HT-29 (cell line): ENCODE data around the gene RNGTT. TPM values are rescaled to one million over a fixed set of nuclear protein-coding genes. Genes with fewer than 3 reads are reported as not detected.

Experiments
- DNase-seq: peaks from one replicate; pipeline ENCODE4 v3.0.0-alpha.2; 2015; ENCODE audit warnings: low spot score
- total RNA-seq: library from RNA; depleted of rRNA; stranded (reverse); fragments of >200 nt; shearing (Covaris generic); gene quantifications from 2 replicates; pipeline ENCODE4 v1.2.3, GENCODE V29; 2014

Gene RNGTT
- total RNA-seq, 1 experiment from 2014 or later = 12.9 TPM

DNA sequence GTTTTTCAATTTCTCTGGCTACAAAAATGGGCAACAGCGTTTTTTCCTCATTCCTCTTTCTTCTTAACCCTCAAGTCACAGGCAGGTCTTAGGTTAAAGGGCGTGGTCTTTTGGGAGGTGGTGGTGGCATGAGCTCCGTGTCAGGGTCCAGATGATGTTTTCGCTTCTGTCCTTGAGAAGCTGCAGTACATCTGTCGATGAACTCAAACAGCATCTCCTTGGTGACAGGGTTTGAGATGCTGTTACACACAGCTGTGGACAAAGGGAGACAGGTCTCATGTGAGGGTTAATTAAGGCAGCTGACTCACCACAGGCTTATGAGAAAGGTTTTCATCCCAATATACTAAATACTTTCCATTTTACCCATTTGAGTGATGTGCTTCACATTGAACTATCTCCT is 350.8 kb downstream of the RNGTT start:
- no peak for DNase-seq

DNA sequence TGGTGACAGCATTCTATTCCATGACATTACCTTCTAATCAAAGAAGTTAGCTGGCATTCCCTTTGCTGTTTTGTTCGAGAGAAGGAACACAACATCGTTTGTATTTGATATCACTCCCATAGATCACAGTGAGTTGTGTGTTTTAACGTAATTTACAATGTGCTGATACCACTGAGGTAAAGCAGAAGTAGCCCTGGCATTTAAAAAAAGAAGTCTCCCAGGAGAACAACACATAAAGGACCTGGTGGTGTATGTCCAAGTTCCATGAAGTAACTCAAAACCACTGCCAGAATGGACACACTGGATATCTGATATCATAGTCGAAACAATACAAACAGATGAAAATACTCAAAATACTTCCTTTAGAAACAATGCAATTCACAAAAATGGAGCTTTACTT is 351.7 kb downstream of the RNGTT start:
- DNase-seq = no peak

DNA sequence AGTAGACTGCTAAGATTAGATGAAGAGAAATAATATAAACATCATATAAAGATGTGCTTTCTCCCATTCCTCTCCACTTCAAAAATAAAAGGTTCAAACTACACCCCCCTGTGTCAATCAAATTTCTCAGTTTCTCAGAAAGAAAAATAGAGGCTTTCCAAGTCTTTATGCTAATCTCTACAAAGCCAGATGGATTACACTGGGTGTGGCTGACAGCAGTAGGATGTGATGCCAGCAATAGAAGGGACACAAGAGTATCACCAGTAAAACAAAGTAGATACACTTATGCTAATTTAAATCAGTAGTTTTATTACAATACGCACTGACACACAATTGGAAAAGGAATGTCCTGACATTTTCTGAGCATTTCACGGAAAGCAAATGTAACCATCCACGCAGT is 353.4 kb downstream of the RNGTT start:
- DNase-seq = no peak

DNA sequence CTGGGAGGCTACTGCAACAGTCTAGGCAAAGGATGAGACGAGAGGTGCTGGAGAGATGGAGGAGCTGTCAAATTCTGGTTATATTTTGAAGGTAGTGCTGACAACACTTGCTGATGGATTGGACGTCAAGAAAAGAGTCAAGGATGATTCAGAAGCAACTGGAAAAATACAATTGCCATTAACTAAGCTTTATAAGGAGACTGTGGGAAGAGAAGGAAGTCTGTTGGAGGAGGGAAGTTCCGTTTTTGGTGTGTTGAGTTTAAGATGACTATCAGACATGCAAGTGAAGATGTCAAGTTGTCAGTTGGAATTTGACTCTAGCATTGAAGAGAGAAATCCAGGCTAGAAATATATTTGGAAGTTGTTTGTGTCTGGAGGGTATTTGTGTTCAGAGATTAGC is 358.1 kb downstream of the RNGTT start:
- no peak for DNase-seq

DNA sequence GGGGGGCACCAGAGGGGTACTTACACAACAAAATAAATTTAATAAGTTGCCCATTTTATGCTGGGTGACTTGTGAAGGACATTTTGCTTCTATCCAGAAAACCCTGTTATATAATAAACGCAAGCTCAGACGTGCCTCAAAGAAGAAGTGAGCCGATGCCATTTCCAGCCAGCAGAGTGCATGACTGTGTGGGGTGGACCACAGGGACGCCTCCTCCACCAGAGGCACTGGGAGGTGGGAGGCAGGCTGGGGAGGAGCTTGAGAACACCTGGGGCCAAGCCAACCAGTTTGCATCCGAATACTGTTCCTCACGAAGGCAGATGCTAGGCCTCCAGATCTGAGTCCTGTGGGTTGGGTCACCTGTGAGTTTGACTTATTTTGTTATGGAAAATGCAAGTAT is 363.8 kb downstream of the RNGTT start:
- DNase-seq = peak; percentile 2

DNA sequence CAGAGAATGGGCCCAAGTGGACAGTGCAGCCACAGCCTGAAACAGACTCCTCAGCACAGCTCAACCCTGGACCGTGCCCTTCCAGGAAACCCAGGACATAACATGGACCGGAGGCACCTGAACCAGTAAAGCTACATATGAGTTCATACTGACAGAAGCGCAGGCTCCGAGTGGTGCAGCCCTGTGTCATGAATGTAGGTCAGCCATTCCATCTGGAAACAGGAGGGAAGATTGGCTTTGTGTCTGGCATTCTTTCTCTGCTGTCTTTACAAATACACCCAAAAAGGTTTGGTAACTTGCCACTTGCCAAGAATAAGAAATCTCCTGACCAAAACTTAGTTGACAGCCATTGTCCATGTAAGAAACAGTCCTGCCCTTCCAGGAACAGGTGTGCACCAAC is 366.6 kb downstream of the RNGTT start:
- DNase-seq = no peak

DNA sequence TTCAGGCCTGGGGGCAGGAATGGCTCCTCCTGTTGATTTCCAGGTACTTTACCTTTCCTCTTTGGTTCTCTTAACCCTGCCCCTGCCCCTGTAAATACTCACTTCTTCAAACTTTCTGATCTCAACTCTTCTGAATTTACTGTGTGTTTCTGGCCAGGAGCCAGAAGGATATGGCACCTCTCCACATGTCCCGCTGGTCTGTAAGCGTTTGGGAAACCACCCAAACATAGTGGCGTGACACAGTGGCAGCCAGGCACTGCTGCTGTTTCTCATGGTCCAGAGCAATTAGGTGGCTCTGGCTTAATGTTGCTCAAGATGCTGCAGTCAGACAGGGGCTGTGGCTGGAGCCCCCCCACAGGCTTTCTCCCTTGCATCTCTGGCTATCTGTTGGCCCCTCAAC is 374.5 kb downstream of the RNGTT start:
- no peak for DNase-seq

DNA sequence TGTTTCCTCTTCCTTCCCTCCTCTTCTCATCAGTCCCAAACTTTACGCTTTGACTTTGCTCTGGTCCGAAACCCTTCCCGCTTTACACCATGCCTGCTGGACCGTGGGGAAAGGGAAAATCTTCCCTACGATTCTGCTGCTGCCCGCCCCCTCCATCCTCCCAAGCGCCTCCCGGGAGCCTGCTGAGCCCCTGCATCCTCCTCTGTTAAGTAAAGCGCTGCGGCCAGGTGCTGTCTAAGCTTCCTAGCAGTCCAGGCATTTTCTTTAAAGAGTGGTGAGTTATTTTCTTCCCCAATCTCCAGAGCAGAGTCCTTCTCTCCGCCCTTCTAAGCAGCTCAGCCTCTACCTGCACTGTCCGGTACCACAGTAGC is 376.3 kb downstream of the RNGTT start:
- DNase-seq = no peak

DNA sequence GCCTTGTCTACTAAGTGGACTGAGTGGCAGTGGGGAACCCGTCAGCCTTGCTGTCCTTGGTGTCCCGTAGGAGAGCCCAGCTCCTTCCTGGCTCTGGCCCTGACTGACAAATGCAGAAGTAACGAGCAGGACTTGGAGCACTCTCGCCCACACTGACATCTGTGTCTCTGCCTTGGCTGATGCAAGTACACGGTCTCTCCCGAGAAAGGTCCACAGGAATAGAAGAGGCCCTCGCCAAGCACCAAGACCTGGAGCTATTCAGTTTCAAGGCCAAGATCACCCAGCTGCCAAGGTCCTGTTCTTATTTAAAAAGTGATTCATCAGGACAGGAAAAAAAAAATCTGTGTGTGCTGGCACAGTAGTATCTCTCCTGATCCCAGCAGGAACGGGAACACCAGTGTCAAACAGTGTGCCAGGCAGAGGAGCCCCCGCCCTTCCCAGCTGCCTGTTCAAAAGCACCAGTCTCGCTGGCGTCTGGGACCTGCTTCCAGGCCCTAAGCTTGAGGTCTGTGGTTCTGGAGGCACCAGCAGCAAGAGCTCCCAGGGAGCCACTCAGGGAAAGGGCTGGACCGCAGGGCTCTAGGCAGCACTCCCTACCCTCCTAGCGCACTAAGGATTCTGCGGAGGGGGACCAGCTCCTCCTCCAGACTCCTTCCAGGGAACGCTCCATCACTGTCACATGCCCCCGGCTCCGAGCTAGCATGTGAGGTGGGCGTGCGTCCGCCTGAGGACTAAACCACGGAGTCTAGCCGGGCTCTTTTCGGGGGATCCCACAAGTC is 376.9 kb downstream of the RNGTT start:
- no peak for DNase-seq

DNA sequence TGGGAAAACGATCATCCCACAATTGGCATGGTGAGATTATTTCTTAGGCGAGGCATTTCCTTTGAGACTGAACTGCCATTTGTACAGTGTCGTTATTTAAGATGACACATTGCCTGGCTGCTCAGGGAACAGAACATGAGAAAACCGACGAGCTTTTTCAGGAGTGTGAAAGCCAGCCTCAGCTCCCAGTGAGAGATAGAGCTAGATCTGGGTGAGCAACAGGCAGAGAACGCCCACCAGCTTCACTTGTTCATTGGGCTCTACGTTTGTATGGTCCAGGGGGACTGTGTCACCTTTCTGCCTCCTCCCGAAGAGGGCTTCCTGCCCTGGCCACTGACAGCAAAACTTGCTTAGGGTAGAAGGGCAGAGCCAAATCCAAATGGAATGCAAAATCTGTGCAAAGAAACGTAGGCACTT is 378.1 kb downstream of the RNGTT start:
- DNase-seq = no peak

DNA sequence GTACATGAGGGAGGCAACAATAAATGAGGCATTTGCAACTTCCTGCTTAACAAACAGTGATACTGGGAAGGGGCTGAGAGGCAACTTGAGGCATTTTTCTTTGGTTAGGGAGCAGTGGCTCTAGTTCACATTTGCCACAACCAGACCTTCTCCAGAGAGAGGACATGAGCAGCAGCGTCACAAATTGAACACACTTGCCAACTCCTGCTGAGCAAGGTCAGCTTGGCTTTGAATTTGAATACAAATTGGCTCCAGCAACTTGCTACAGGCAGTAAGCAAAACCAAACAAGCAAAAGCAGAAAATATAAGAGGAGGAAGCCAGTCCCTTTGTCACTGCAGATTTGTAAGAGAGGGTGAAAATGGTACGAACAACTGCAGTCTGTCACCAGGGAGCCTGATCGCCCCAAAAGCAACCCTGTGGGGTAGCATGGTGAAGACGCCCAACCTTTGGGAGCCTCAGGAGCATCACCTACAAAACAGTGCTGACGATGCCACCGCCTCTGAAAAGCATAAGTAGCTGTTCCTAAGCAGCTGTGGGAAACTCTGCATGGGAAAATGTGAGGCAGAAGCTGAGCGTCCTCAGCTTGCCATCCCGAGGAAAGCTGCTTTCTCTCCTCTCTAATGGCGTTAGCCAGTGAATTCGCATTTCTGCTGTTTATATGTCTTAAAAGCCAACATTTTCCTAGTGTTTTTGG is 378.7 kb downstream of the RNGTT start:
- no peak for DNase-seq

DNA sequence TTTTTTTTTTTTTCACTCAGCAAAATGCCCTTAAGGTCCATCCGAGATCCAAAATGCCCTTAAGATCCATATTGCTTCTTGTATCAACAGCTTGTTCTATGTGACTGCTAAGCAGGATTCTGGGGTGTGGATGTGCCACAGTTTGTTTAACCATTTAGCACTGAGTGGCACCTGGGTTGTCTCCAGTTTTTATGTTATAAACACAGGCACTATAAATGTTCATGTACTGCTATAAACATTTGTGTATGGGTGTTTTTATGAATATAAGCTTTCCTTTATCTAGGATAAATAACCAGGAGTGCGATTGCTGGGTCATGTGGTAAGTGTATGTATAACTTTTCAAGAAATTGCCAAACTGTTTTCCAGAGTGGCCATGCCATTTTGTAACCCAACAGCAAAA is 386.0 kb downstream of the RNGTT start:
- no peak for DNase-seq

DNA sequence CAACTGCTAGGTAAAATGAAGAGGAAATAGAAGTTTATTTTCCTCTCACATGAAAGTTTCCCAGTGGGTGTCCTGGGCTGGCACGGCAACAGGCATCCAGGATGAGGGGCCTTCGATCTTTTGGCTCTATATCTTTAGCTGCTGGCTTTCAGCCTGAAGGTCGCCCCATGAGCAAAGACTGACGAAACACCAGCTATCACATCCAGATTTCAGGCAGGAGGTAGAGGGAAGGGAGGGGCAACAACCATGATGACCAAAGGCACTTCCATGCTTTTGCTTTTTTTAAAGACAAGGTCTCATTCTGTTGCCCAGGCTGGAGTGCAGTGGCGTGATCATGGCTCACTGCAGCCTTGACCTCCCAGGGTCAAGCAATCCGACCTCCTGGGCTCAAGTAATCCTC is 387.9 kb downstream of the RNGTT start:
- no peak for DNase-seq

DNA sequence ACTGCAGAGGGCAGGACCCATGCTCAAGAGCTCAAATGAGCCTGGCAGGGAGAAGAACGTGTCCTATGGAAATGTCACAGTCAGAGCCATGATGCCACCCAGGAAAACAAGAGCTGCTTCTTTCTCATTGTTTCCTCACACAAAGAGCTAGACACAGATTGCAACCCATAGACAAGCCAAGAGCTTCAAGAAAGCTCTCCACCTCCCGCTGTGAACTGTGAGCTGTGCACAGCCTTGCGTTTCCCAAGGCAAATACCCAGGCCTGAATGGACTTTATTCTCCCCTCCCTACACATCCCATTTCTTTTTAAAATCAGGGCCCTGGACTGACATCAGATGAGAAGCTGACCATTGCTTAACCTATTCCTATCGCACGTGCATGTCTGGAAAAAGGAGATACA is 388.8 kb downstream of the RNGTT start:
- no peak for DNase-seq

DNA sequence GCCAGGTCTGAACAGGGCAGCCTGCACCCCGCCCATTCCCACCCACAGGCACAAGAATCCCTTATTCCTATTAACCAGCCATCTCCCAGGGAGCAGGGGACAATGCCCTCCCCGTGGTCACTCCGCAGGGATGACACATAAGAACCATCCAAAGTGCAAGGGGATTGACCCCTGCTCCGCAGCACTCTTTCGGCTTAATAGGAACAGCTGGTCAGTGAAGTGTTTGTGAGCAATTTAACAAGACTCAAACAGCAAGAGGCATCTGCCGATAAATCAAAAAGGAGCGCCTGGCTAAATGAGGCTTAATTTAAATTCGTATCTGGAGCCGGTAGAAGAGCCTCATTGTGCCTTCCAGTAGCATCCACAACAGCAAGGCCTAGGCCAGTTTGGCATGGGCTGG is 389.4 kb downstream of the RNGTT start:
- no peak for DNase-seq

DNA sequence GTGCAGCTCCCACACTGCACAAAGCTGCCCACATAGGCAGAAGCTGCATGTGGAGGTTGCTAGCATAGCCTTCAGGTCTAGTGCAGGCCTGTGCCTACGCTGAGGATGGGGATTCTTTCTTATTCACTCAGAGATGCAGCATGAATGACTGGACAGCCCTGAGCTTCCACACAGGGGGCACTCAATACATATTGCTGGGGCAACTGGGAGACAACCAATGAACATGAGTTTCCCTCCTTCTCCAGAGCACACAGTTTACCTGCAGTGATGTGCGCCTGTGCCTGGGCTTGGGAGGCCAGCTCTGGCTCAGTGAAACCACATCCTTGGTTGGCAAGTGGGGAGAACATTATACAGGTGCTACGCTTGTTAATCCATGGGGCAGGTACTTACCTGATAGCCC is 389.9 kb downstream of the RNGTT start:
- no peak for DNase-seq

DNA sequence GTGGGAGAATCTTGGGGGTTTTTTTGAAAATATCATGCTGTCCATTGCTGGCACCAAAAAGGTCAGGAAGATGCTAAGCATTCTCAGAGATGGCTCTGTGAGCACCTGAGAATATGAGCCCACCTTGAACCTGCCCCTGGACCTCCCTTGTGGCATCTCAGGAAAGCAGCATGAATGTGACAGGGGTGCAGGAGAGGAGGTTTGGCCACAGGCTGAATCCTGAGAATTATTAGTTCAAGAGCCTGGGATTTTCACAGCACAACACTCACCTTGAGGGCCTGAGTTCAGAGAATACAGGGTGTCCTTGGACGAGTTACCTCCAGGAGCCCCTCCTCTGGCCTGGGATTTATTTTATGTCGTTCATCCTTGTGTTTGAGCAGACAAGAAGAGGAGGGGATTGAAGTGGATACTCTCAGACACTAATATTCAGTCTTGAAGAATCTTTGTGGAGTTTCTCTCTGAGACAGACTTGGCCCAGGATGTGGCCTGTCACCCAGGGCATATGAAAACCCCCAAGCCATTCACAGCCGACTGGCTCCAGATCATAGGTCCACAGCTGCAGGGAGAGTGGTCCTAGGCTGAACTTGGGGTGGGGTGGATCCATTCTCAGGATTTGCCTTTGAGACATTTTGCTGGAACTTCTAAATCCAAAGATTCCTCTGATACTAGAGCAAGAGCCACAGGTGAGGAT is 390.8 kb downstream of the RNGTT start:
- no peak for DNase-seq

DNA sequence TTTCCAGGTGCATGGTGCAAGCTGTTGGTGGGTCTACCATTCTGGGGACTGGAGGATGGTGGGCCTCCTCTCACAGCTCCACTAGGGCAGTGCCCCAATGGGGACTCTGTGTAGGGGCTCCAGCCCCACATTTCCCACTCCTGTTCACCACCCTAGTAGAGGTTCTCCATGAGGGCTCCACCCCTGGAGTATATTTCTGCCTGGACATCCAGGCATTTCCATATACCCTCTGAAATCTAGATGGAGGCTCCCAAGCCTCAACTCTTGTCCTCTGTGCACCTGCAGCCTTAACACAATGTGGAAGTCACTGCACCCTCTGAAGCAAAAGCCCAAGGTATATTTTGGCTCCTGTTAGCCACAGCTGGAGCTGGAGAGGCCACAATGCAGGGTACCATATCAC is 393.5 kb downstream of the RNGTT start:
- no peak for DNase-seq

DNA sequence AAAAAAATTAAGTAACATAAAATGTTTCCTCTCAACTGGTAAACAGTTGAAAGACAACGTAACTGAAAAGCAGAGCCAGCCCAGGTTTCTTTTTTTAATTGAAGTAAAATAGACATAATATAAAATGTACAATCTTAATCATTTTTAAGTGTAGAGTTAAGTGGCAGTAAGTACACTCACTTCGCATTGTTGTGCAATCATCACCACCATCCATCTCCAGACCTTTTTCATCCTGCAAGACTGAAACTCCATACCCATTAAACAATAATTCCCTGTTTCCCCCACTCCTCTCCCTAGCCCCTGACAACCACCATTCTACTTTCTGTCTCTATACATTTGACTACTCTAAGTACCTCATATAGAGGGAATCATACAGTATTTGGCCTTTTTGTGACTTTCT is 395.7 kb downstream of the RNGTT start:
- no peak for DNase-seq

DNA sequence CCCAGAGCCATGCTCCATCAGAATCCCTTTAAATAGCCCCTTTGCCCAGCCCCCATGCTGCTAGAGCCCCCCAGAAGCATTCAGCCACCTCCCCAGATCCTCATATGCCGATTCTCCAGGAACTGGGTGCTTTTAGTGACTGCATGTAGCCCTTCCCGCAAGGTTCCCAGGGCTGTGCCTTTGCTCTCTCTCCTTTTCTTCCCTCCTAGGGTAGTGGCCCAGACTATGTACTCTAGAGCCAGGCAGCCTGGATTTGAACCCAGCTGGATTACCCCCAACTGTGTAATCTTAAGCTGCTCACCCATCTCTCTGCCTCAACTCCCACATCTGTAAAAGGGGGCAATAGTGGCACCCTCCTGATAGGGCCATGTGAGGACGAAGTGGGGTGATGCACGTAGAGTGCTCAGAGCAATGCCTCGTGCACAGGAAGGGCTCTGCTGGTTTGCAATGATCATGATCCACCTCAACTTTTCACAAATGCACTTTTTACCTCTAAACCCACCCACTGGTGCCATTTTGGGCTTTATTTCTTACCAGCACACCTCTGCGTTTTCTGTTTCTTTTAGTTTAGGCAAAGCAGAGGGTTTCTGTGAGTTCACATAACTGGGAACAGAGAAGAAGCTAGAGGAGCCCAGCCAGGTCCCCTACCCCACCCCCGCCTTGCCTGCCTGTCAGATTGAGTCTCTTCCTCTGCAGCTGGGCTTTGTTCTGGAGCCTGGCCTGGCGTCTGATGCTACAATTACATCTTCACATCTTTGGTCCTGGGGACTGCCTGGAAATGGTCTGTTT is 396.5 kb downstream of the RNGTT start:
- DNase-seq = no peak

DNA sequence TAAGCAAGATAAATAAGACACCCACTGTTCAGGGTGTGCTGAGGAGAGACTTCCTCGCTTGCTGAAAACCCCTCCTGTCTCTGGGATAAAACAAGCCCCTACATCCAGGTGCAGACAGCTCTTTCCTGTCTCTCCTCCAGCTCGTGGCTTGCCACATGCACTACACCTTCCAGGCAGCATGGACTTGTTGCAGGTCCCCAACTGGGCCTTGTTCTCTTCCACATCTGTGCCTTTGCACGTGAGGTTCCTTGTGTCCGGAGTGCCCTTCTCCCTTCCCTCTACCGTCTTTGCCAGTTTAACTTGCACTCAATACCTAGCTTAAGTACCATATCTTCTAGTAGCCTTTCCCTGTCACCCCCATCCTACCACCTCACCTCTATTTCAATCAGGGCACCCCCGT is 397.6 kb downstream of the RNGTT start:
- no peak for DNase-seq

DNA sequence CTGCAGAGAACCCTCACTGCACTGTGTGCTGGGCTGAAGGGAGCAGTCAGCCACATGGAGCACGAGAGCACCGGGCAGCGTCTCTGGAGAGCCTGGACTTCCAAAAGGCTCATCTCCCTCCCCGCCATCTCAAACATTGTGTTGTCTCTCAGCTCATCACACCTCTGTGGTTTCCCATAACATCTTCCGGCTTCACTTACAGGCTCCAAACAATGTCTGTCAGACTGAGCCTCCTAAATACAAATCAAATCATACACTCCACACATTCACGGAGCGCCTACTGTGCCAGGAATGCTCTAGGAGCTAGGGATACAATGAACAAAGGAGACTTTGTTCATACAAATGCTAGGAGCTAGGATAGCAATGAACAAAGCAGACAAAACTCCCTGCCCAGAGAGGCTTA is 398.0 kb downstream of the RNGTT start:
- no peak for DNase-seq
